ENCODE data around the gene UNC5A. TPM values are rescaled to one million over a fixed set of nuclear protein-coding genes. Genes with fewer than 3 reads are reported as not detected.

Gene UNC5A
- total RNA-seq, 1 experiment from 2014 or later, result 20.2 TPM

DNA sequence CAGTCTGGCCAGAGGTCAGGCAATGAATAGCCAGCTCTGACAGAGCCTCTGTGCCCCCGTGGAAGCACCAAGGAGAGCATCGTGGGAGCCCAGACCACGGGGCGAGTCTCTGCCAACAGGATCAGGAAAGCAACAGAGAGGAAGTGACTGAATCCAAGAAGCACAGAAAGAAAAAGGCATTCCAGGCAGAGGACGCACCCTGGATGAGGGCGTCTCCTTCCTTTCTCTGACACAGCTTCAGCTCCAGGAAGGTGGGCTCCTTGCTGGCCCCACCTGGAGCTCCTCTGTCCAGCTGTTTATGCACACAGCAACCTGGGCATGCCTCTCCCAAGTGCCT lies 72.2 kb downstream of the UNC5A start:
- H3K27me3 Mint-ChIP-seq (ENCODE audit: unreplicated experiment), result peaks cover 14% of the 10 kb centered on the region
- no peak overlapping the region for H3K27ac Mint-ChIP-seq (ENCODE audit: unreplicated experiment)
- intact Hi-C loops (cut with micrococcal nuclease; ENCODE audit: unreplicated experiment), result no loop called here
- DNase-seq, result no peak
- no peaks in the 10 kb centered on the region for H3K36me3 Mint-ChIP-seq (ENCODE audit: insufficient read depth, unreplicated experiment)
- no peaks in the 10 kb centered on the region for H3K4me1 Mint-ChIP-seq (ENCODE audit: low read depth, unreplicated experiment)
- BruUV-seq (replicated peaks), result no TSS peak
- H3K4me3 Mint-ChIP-seq (ENCODE audit: low read depth, unreplicated experiment), result no peak overlapping the region
- TF ChIP-seq, protein P1, sequence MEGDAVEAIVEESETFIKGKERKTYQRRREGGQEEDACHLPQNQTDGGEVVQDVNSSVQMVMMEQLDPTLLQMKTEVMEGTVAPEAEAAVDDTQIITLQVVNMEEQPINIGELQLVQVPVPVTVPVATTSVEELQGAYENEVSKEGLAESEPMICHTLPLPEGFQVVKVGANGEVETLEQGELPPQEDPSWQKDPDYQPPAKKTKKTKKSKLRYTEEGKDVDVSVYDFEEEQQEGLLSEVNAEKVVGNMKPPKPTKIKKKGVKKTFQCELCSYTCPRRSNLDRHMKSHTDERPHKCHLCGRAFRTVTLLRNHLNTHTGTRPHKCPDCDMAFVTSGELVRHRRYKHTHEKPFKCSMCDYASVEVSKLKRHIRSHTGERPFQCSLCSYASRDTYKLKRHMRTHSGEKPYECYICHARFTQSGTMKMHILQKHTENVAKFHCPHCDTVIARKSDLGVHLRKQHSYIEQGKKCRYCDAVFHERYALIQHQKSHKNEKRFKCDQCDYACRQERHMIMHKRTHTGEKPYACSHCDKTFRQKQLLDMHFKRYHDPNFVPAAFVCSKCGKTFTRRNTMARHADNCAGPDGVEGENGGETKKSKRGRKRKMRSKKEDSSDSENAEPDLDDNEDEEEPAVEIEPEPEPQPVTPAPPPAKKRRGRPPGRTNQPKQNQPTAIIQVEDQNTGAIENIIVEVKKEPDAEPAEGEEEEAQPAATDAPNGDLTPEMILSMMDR (IDR thresholded peaks at IDR 0.05; ENCODE audit: unreplicated experiment), result no peak
- CTCF ChIA-PET, result no interaction called here
- no peaks in the 10 kb centered on the region for H3K9me3 Mint-ChIP-seq (ENCODE audit: low read depth, unreplicated experiment)

DNA sequence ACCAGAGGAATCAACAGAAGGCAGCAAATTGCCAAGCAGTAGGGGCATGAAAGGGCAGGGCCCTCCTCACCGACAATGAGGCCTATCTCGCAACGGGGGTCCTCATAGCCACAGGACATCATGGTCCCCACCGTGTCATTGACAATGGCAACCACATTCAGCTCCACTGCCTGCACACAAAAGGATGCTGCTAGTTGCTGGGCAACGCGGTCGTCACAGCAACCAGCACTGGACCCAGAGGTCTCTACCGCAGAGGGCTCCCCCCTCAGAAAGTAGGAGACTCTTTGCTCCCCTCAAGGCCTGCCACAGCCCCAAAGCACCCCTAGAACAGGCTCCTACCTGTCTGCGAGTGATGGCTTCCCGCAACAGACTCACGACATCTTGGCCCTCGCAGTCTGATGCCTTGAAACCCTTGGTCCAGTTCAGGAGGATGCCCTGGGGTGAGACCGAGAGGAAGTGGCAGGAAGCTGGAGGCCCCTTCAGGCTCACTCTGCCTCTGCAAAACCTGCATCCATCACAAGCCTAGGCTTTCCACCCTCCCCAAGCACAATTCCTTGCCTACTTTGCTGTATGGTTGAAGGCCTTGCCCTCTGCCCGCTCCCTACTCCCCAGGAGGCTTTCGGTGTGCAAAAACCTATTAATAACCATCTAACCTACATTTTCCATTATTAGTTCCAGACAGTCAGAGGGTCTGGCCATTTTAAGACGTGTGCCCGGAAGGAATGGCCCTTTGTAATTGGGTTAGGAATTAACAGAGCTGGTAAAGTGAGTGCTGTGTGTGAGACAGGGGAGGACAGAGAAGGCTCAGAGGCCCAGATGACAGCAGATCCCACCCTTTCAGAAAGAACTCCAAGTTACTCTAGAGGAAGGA lies 73.6 kb downstream of the UNC5A start:
- H3K9me3 Mint-ChIP-seq (ENCODE audit: low read depth, unreplicated experiment), result no peaks in the 10 kb centered on the region
- H3K36me3 Mint-ChIP-seq (ENCODE audit: insufficient read depth, unreplicated experiment), result no peaks in the 10 kb centered on the region
- no peak overlapping the region for H3K4me3 Mint-ChIP-seq (ENCODE audit: low read depth, unreplicated experiment)
- intact Hi-C loops (cut with micrococcal nuclease; ENCODE audit: unreplicated experiment), result no loop called here
- peaks cover 14% of the 10 kb centered on the region for H3K27me3 Mint-ChIP-seq (ENCODE audit: unreplicated experiment)
- CTCF ChIA-PET, result no interaction called here
- H3K27ac Mint-ChIP-seq (ENCODE audit: unreplicated experiment), result no peak overlapping the region
- no TSS peak for BruUV-seq (replicated peaks)
- DNase-seq, result no peak
- no peaks in the 10 kb centered on the region for H3K4me1 Mint-ChIP-seq (ENCODE audit: low read depth, unreplicated experiment)
- TF ChIP-seq, protein P1 (IDR thresholded peaks at IDR 0.05; ENCODE audit: unreplicated experiment), result no peak

DNA sequence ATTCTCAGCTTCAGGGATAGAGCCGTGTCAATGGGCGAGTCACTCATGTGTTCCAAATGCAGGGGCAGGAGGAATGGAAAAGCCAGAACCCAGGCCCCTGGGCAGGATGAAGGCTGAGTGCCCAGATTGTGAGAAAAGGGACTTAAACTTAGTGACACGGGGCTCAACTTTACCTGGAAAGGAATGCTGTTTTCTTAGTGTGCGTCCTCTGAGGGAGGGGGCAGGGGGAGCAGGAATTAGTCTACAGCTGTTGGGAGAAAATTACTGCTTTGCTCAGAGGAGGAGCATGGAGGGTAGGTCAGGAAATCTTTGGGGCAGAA lies 74.2 kb downstream of the UNC5A start:
- Mint-ChIP-seq H3K27me3 (ENCODE audit: unreplicated experiment) (peaks cover 15% of the 10 kb centered on the region), H3K27ac (ENCODE audit: unreplicated experiment) (no peak overlapping the region), H3K4me1 (ENCODE audit: low read depth, unreplicated experiment) (no peaks in the 10 kb centered on the region), H3K36me3 (ENCODE audit: insufficient read depth, unreplicated experiment) (no peaks in the 10 kb centered on the region), H3K4me3 (ENCODE audit: low read depth, unreplicated experiment) (no peak overlapping the region), H3K9me3 (ENCODE audit: low read depth, unreplicated experiment) (no peaks in the 10 kb centered on the region)
- BruUV-seq (replicated peaks), result no TSS peak
- intact Hi-C loops (cut with micrococcal nuclease; ENCODE audit: unreplicated experiment), result no loop called here
- no peak for DNase-seq
- CTCF ChIA-PET, result no interaction called here
- TF ChIP-seq, protein P1 (IDR thresholded peaks at IDR 0.05; ENCODE audit: unreplicated experiment), result no peak

DNA sequence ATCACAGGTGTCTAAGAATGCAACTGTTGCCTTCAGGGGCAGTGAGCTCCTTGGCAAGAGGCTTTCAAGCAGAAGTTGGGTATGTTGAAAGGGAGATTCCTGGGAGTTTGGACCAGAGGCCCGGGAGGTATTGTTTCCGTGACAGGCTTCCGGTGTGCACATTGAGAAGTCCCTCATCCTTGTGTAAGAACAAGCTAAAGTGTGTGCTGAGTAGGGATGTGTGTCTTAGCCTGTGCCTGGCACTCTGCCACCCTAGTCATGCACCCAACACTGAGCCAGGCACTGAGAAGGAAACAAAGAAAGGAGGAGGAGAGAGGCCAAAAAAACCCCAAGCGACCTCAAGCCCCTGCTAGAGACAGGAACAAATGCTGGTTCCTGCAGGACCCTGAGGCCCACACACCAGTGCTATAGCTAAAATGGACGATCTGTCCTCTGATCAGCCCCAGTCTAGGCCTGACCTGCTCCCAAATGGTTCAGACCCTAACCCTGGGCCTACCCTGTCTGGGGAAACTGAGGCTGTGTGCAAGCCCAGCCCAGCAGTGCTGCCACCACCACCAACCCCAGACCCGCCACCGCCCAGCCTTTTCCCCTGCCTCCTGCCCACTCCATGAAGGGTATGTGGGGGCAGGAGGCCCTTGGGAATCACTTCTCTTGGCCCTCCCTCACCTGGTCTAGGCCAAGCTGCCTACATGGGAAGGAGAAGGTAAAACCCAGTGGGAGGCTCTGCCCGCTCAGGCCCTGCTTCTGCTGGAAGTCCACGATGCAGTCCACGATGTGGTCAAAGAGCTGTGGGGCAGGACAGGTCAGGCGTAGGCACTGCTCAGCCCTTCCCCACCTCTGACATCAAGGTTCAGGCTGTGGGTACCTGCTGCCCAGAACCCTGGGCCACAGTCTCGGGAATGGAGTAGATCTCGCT lies 76.2 kb downstream of the UNC5A start:
- Mint-ChIP-seq H3K27ac (ENCODE audit: unreplicated experiment) (no peak overlapping the region), H3K4me1 (ENCODE audit: low read depth, unreplicated experiment) (no peaks in the 10 kb centered on the region), H3K9me3 (ENCODE audit: low read depth, unreplicated experiment) (no peaks in the 10 kb centered on the region), H3K4me3 (ENCODE audit: low read depth, unreplicated experiment) (no peak overlapping the region), H3K27me3 (ENCODE audit: unreplicated experiment) (peaks cover 36% of the 10 kb centered on the region), H3K36me3 (ENCODE audit: insufficient read depth, unreplicated experiment) (no peaks in the 10 kb centered on the region)
- no TSS peak for BruUV-seq (replicated peaks)
- TF ChIP-seq, protein P1 (IDR thresholded peaks at IDR 0.05; ENCODE audit: unreplicated experiment), result no peak
- CTCF ChIA-PET, result interaction anchor here (0.6 kb wide), 1 partner anchor 1163 kb away, joined by 5 read pairs; no protein-coding TSS in a partner anchor
- no peak for DNase-seq
- intact Hi-C loops (cut with micrococcal nuclease; ENCODE audit: unreplicated experiment), result no loop called here

Data from Calu3 (cell line).